ENCODE results near the gene KBTBD13.

The KBTBD13 gene

GRCh38 chr15:65115542-65115941 lies 39.0 kb downstream of the KBTBD13 start:
- no peak overlapping the region for H3K27ac ChIP-seq
- TF ChIP-seq ZFX (IDR thresholded peaks at IDR 0.05; ENCODE audit: borderline replicate concordance), result no peak
- TF ChIP-seq CTCF (IDR thresholded peaks at IDR 0.05), result no peak

Measured in 22Rv1 (cell line).